HT-29 (cell line): ENCODE data around the gene IFFO2. TPM values are rescaled to one million over a fixed set of nuclear protein-coding genes. Genes with fewer than 3 reads are reported as not detected.

Source experiments
- DNase-seq: peaks from one replicate; pipeline ENCODE4 v3.0.0-alpha.2; 2015; ENCODE audit warnings: low spot score
- total RNA-seq: library from RNA; depleted of rRNA; stranded (reverse); fragments of >200 nt; shearing (Covaris generic); gene quantifications from 2 replicates; pipeline ENCODE4 v1.2.3, GENCODE V29; 2014; rRNA removed

IFFO2 gene
- 93.6 and 101 TPM in 2 replicates for total RNA-seq

GRCh38 chr1:18956193-18957135 lies at the start of gene IFFO2:
Gene IFFO2, minus strand, starts transcription at chr1:18956676. Its CDS starts 344 bp downstream, at chr1:18956332.
- peak; percentile 96 for DNase-seq

- DNase-seq, result no peak
Measured at GRCh38 chr1:19006000-19006399, 49.5 kb upstream of the IFFO2 start.

- no peak for DNase-seq
Measured at GRCh38 chr1:19003371-19004290, 47.2 kb upstream of the IFFO2 start.

GRCh38 chr1:19000065-19000464 lies 43.6 kb upstream of the IFFO2 start:
- DNase-seq, result no peak

GRCh38 chr1:18999359-18999758 lies 42.9 kb upstream of the IFFO2 start:
- no peak for DNase-seq

GRCh38 chr1:18998016-18998724 lies 41.7 kb upstream of the IFFO2 start:
- DNase-seq, result no peak

GRCh38 chr1:18997508-18997907 lies 41.0 kb upstream of the IFFO2 start:
- DNase-seq, result no peak

- no peak for DNase-seq
Measured at GRCh38 chr1:18996548-18997177, 40.2 kb upstream of the IFFO2 start.

- DNase-seq, result no peak
Measured at GRCh38 chr1:18994381-18994780, 37.9 kb upstream of the IFFO2 start.

- DNase-seq, result no peak
Measured at GRCh38 chr1:18992646-18993045, 36.2 kb upstream of the IFFO2 start.

- DNase-seq, result no peak
Measured at GRCh38 chr1:18991585-18991984, 35.1 kb upstream of the IFFO2 start.

- no peak for DNase-seq
Measured at GRCh38 chr1:18989896-18990295, 33.4 kb upstream of the IFFO2 start.

GRCh38 chr1:18989176-18989799 lies 32.8 kb upstream of the IFFO2 start:
- DNase-seq, result no peak

- no peak for DNase-seq
Measured at GRCh38 chr1:18981242-18981641, 24.8 kb upstream of the IFFO2 start.

GRCh38 chr1:18978706-18979105 lies 22.2 kb upstream of the IFFO2 start:
- DNase-seq, result no peak

- no peak for DNase-seq
Measured at GRCh38 chr1:18977428-18977827, 21.0 kb upstream of the IFFO2 start.

GRCh38 chr1:18976096-18976495 lies 19.6 kb upstream of the IFFO2 start:
- DNase-seq, result no peak

GRCh38 chr1:18974606-18975005 lies 18.1 kb upstream of the IFFO2 start:
- DNase-seq, result no peak

GRCh38 chr1:18974005-18974404 lies 17.5 kb upstream of the IFFO2 start:
- no peak for DNase-seq

- DNase-seq, result no peak
Measured at GRCh38 chr1:18973446-18973955, 17.0 kb upstream of the IFFO2 start.
